OCI-LY3 (cell line): ENCODE results near the gene ETDC.
"Not testable (repeated sequence)": the region's sequence is repeated elsewhere in the genome, so short reads cannot be mapped to it uniquely, and the experiment has no call there.

ENCODE experiments used
- H2AFZ ChIP-seq: fragments of 200-600, 300-600 bp; shearing (Covaris generic); 2 replicates; pipeline ENCODE4 v1.6.0; 2014; ENCODE audit warnings: antibody characterized with exemption, low read depth, low read length
- H3K27ac ChIP-seq: fragments of 200-600, 300-600 bp; sonication (generic); 2 replicates; pipeline ENCODE4 v1.5.1; 2014; ENCODE audit warnings: mild to moderate bottlenecking, low read length, moderate library complexity, mixed read lengths
- H3K27me3 ChIP-seq: fragments of 200-600, 300-600 bp; sonication (generic); 2 replicates; pipeline ENCODE4 v1.6.1; 2014; ENCODE audit warnings: low read depth, low read length, mixed read lengths
- H3K36me3 ChIP-seq: fragments of 200-600, 300-600 bp; sonication (generic); replicated peaks from 2 replicates; pipeline ENCODE3; 2014; ENCODE audit warnings: low read depth, low read length, mixed read lengths
- H3K4me1 ChIP-seq: fragments of 300-600, 200-600 bp; sonication (generic); 2 replicates; pipeline ENCODE4 v1.6.1; 2014; ENCODE audit warnings: low read length, mixed read lengths
- H3K4me2 ChIP-seq: fragments of 200-600, 300-600 bp; sonication (generic); 2 replicates; pipeline ENCODE4 v1.6.1; 2014; ENCODE audit warnings: low read length, mixed read lengths
- H3K4me3 ChIP-seq: fragments of 300-600, 200-600 bp; sonication (generic); 2 replicates; pipeline ENCODE4 v1.5.1; 2014; ENCODE audit warnings: antibody characterized with exemption, mild to moderate bottlenecking, low read length, moderate library complexity
- H3K79me2 ChIP-seq: fragments of 300-600, 200-600 bp; shearing (Covaris generic); 2 replicates; pipeline ENCODE4 v1.6.1; 2014; ENCODE audit warnings: mild to moderate bottlenecking, low read length, mixed read lengths
- H3K9ac ChIP-seq: fragments of 300-600, 200-600 bp; shearing (Covaris generic); 2 replicates; pipeline ENCODE4 v1.6.0; 2014; ENCODE audit warnings: mild to moderate bottlenecking, low read length, moderate library complexity
- H3K9me3 ChIP-seq: fragments of 200-600, 300-600 bp; shearing (Covaris generic); 2 replicates; pipeline ENCODE4 v1.6.1; 2014; ENCODE audit warnings: low read length, mixed read lengths; ENCODE audit not compliant: insufficient read depth
- H4K20me1 ChIP-seq: fragments of 200-600, 300-600 bp; sonication (generic); 2 replicates; pipeline ENCODE4 v1.6.1; 2016; ENCODE audit warnings: low read length, mixed read lengths; ENCODE audit not compliant: insufficient read depth
- EZH2phosphoT487 ChIP-seq: fragments of 200-600 bp; shearing (Covaris generic); IDR thresholded peaks from 2 replicates; pipeline ENCODE4 v1.6.1; 2018; ENCODE audit warnings: antibody characterized with exemption, mixed run types, low read depth
- TF ChIP-seq, protein P1 (sequence below): fragments of 200-600, 300-600 bp; sonication (generic); IDR thresholded peaks from 2 replicates; pipeline ENCODE4 v1.5.1; 2014; ENCODE audit warnings: antibody characterized with exemption, low read length, low read depth

ETDC gene

DNA sequence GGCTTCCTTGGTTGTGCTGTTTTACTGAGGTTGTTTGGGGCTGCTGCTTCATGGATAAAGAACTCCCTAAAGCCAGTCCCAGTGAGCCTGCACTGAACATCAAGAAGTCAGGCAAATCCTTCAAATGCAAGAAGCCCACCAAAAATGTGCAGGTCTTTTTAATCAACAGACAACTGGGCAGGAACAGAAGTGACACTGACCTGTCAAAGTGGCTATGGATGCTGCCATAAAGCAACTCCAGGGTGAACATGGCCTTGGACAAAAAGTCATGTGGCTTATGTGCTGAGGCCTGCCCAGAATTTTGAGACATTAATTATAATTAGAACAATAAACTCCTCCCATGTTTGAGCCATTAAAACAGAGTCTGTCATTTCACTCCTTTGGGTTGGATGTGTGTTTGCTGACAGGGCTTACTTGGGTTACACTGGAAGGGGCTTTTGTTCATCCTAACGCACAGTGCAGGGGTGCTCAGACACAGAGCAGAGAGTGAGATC lies at the start of gene ETDC:
ETDC (plus strand) TSS at position 51 of the 494 bp plus-strand sequence; CDS start at position 51, 0 bp downstream.
- Histone ChIP-seq H3K4me3 (no peak within 1 kb of the TSS), H3K79me2 (no peaks in the 10 kb centered on the region), H3K27me3 (no peaks in the 10 kb centered on the region), H3K4me2 (no peak within 1 kb of the TSS), H4K20me1 (no peaks in the 10 kb centered on the region), H3K9me3 (no peaks in the 10 kb centered on the region), H3K4me1 (no peaks in the 10 kb centered on the region), H3K9ac (no peak within 1 kb of the TSS), H2AFZ (no peak within 1 kb of the TSS), H3K36me3 (no peaks in the 10 kb centered on the region), H3K27ac (no peak within 1 kb of the TSS)
- TF ChIP-seq EZH2phosphoT487: no peak
- TF ChIP-seq, protein P1, sequence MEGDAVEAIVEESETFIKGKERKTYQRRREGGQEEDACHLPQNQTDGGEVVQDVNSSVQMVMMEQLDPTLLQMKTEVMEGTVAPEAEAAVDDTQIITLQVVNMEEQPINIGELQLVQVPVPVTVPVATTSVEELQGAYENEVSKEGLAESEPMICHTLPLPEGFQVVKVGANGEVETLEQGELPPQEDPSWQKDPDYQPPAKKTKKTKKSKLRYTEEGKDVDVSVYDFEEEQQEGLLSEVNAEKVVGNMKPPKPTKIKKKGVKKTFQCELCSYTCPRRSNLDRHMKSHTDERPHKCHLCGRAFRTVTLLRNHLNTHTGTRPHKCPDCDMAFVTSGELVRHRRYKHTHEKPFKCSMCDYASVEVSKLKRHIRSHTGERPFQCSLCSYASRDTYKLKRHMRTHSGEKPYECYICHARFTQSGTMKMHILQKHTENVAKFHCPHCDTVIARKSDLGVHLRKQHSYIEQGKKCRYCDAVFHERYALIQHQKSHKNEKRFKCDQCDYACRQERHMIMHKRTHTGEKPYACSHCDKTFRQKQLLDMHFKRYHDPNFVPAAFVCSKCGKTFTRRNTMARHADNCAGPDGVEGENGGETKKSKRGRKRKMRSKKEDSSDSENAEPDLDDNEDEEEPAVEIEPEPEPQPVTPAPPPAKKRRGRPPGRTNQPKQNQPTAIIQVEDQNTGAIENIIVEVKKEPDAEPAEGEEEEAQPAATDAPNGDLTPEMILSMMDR: no peak

DNA sequence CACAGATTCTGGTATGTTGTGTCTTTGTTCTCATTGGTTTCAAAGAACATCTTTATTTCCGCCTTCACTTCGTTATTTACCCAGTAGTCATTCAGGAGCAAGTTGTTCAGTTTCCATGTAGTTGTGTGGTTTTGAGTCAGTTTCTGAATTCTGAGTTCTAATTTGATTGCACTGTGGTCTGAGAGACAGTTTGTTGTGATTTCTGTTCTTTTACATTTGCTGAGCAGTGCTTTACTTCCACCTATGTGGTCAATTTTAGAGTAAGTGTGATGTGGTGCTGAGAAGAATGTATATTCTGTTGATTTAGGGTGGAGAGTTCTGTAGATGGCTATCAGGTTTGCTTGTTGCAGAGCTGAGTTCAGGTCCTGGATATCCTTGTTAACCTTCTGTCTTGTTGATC lies 48.3 kb upstream of the ETDC start:
- H3K4me3 ChIP-seq, H3K27ac ChIP-seq, H3K27me3 ChIP-seq, H4K20me1 ChIP-seq, H3K4me1 ChIP-seq, H3K36me3 ChIP-seq, H2AFZ ChIP-seq, H3K79me2 ChIP-seq, H3K9me3 ChIP-seq, H3K9ac ChIP-seq, H3K4me2 ChIP-seq: not testable (repeated sequence)

- H3K27ac ChIP-seq, H3K79me2 ChIP-seq, H3K4me2 ChIP-seq, H2AFZ ChIP-seq, H3K9ac ChIP-seq, H3K36me3 ChIP-seq, H3K4me3 ChIP-seq, H3K4me1 ChIP-seq, H4K20me1 ChIP-seq, H3K9me3 ChIP-seq, H3K27me3 ChIP-seq: not testable (repeated sequence)
Observed at GRCh38 chrX:135263376-135263775, 45.9 kb upstream of the ETDC start.

GRCh38 chrX:135264206-135264605 lies 45.1 kb upstream of the ETDC start:
- H3K27me3 ChIP-seq: no peaks in the 10 kb centered on the region
- 0 out of 2 replicates have a peak, but pooled peaks cover 5% of the 10 kb centered on the region for H3K4me1 ChIP-seq
- H3K9me3 ChIP-seq: no peaks in the 10 kb centered on the region
- no peaks in the 10 kb centered on the region for H4K20me1 ChIP-seq
- no peaks in the 10 kb centered on the region for H3K36me3 ChIP-seq
- no peak overlapping the region for H3K9ac ChIP-seq
- no peak for TF ChIP-seq EZH2phosphoT487
- TF ChIP-seq, protein P1: no peak
- H3K4me3 ChIP-seq: no peak overlapping the region
- H2AFZ ChIP-seq: no peak overlapping the region
- H3K27ac ChIP-seq: no peak overlapping the region
- no peak overlapping the region for H3K4me2 ChIP-seq
- no peaks in the 10 kb centered on the region for H3K79me2 ChIP-seq

GRCh38 chrX:135273162-135273561 lies 36.1 kb upstream of the ETDC start:
- Histone ChIP-seq H2AFZ (no peak overlapping the region), H3K27me3 (no peaks in the 10 kb centered on the region), H3K9ac (no peak overlapping the region), H3K4me3 (no peak overlapping the region), H3K4me2 (no peak overlapping the region), H3K9me3 (no peaks in the 10 kb centered on the region), H3K79me2 (no peaks in the 10 kb centered on the region), H3K27ac (no peak overlapping the region), H3K36me3 (no peaks in the 10 kb centered on the region), H3K4me1 (peaks cover 8% of the 10 kb centered on the region), H4K20me1 (no peaks in the 10 kb centered on the region)
- no peak for TF ChIP-seq EZH2phosphoT487
